H1 (cell line): ENCODE results near the gene PRR19. TPM values are rescaled to one million over a fixed set of nuclear protein-coding genes. Genes with fewer than 3 reads are reported as not detected.

ENCODE experiments used
- BRCA1 ChIP-seq: IDR thresholded peaks from 2 replicates; pipeline ENCODE4 v1.6.1; 2012; ENCODE audit warnings: low read depth, low read length, improper control_type of control experiment
- CBX5 ChIP-seq: fragments of 300-800, 300-1000 bp; sonication (generic); IDR thresholded peaks from 2 replicates; pipeline ENCODE4 v1.7.1; 2016; ENCODE audit warnings: antibody characterized with exemption, low read length, low read depth
- CHD2 ChIP-seq: IDR thresholded peaks from 2 replicates; pipeline ENCODE4 v1.6.1; 2012; ENCODE audit warnings: low read length, improper control_type of control experiment
- GTF2F1 ChIP-seq: IDR thresholded peaks from 2 replicates; pipeline ENCODE4 v1.6.1; 2012; ENCODE audit warnings: low read depth, low read length, improper control_type of control experiment, borderline replicate concordance
- HDAC6 ChIP-seq: IDR thresholded peaks from one replicate; pipeline ENCODE4 v1.7.1; 2012; ENCODE audit warnings: low read depth, mild to moderate bottlenecking, inconsistent platforms, low read length, moderate library complexity
- JUN ChIP-seq: IDR thresholded peaks from 2 replicates; pipeline ENCODE4 v1.6.1; 2011; ENCODE audit warnings: low read depth, mild to moderate bottlenecking, improper control_type of control experiment, low read length
- JUND ChIP-seq: IDR thresholded peaks from 2 replicates; pipeline ENCODE4 v1.6.1; 2011; ENCODE audit warnings: mild to moderate bottlenecking, improper control_type of control experiment, low read length
- MAFK ChIP-seq: IDR thresholded peaks from 2 replicates; pipeline ENCODE4 v1.6.1; 2012; ENCODE audit warnings: low read depth, mild to moderate bottlenecking, improper control_type of control experiment, low read length
- POLR2AphosphoS5 ChIP-seq: IDR thresholded peaks from 2 replicates; pipeline ENCODE4 v1.6.1; 2011; ENCODE audit warnings: low read depth, low read length
- RAD21 ChIP-seq, 2 experiments: IDR thresholded peaks in 1 of 2; conservative IDR thresholded peaks in 1 of 2; 2 replicates each; pipeline ENCODE4 v1.6.1; 2011; ENCODE audit warnings: low read depth in 2 of 2, low read length in 2 of 2, improper control_type of control experiment in 1 of 2, inconsistent platforms in 1 of 2, mild to moderate bottlenecking in 1 of 2, moderate library complexity in 1 of 2
- RXRA ChIP-seq: IDR thresholded peaks from 2 replicates; pipeline ENCODE4 v1.6.1; 2011; ENCODE audit warnings: low read depth, mild to moderate bottlenecking, low read length, moderate library complexity; ENCODE audit not compliant: insufficient read depth
- SP2 ChIP-seq: IDR thresholded peaks from 2 replicates; pipeline ENCODE4 v1.6.1; 2012; ENCODE audit warnings: mild to moderate bottlenecking, low read length, inconsistent platforms
- SP4 ChIP-seq: IDR thresholded peaks from 2 replicates; pipeline ENCODE4 v1.6.1; 2012; ENCODE audit warnings: low read length, inconsistent platforms
- SRF ChIP-seq: IDR thresholded peaks from 2 replicates; pipeline ENCODE4 v1.6.1; 2011; ENCODE audit warnings: mild to moderate bottlenecking, low read depth, low read length, moderate library complexity
- SUZ12 ChIP-seq: fragments of 200-600 bp; sonication (generic); IDR thresholded peaks from 2 replicates; pipeline ENCODE4 v1.6.1; 2012; ENCODE audit warnings: mild to moderate bottlenecking, inconsistent platforms, low read length, moderate library complexity, mixed read lengths
- TAF7 ChIP-seq: optimal IDR thresholded peaks from 2 replicates; pipeline ENCODE3; 2011; ENCODE audit warnings: low read depth, mild to moderate bottlenecking, inconsistent platforms, low read length, moderate library complexity, borderline replicate concordance
- ZNF274 ChIP-seq: IDR thresholded peaks from 2 replicates; pipeline ENCODE4 v1.7.0; 2012; ENCODE audit warnings: low read length, borderline replicate concordance; ENCODE audit errors: extremely low read depth
- polyA plus RNA-seq, 7 experiments: library from polyadenylated mRNA; depleted of rRNA in 3 of 7; stranded (reverse) in 5 of 7; unstranded in 2 of 7; fragments of >200 nt in 5 of 7; fragments of 200-250 nt in 2 of 7; gene quantifications; 1 replicate in 5 of 7; 2 replicates in 1 of 7; 4 replicates in 1 of 7; pipeline versions ENCODE4 v1.2.1 to v1.2.3, GENCODE V29; 2011 to 2013; ENCODE audit warnings: missing spikeins in 2 of 7, mixed read lengths in 2 of 7
- total RNA-seq: library from RNA; stranded (reverse); fragmentation: NEBNext Ultra II Directional; extraction: Animal tissue kit (Norgen Biotek cat#: 25700); gene quantifications from 2 replicates; pipeline ENCODE4 v1.2.1, GENCODE V29; 2021
- TF ChIP-seq, protein P1 (sequence below): IDR thresholded peaks from 2 replicates; pipeline ENCODE4 v1.6.1; 2012; ENCODE audit warnings: inconsistent platforms
- TF ChIP-seq, protein P2 (sequence below): IDR thresholded peaks from 2 replicates; pipeline ENCODE4 v1.6.1; 2011; ENCODE audit warnings: low read depth, mild to moderate bottlenecking, low read length; ENCODE audit not compliant: insufficient read depth
- TF ChIP-seq, protein P3 (sequence below): IDR thresholded peaks from 2 replicates; pipeline ENCODE4 v1.6.1; 2012; ENCODE audit warnings: inconsistent platforms

PRR19 gene
- total and polyA plus RNA-seq, 2 of the 8 experiments (the other 6 are each of a cell fraction or from before 2014, with no cell fraction given), result 7.2 to 7.5 TPM

DNA sequence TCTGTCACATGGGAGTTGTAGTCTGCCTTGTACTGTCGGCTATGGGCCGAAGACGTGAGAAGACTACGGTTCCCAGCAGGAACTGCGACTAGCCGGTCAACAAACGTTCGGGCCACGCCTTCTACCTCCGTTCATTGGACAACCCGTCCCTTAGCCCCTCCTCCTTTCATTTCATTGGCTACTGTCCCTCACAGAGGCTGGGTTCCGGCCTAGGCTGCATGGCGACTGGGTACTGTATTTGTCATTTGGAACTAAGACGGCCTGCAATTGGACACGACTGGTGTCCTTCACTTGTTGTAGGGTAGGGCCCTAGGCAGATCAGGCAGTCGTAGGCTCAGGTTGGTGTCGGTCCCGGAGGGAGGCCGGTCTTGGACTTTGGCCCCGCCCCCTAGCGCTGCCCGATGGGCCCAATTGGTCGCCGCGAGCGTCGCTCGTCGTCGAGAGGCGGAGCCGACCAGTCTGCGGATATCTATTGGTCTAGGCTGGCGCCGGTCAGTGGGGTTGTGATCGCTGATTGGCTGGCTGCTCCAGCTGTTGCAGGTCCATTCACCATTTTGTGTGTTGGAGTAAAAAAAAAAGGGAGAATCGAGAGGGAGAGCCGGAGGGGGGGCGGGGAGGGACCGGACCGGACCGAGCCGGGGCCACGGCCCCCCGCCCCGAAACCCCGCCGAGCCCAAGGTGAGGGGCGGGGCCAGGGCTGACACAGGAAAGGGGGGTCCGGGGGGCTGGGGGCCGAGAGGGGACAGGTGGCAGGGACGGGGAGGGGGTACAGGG lies 33.0 kb upstream of the PRR19 start, which contains the start of gene CIC (continued):
- TF ChIP-seq, protein P1, sequence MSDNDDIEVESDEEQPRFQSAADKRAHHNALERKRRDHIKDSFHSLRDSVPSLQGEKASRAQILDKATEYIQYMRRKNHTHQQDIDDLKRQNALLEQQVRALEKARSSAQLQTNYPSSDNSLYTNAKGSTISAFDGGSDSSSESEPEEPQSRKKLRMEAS, result peak; percentile 29; the same call in 1 of the 2 replicates
- TF ChIP-seq SP4 (peak; percentile 98), GTF2F1 (no peak), SUZ12 (no peak), MAFK (no peak), TAF7 (no peak), HDAC6 (no peak), JUND (no peak), BRCA1 (0 out of 2 replicates have a peak, but pooled peaks have one; percentile 19), RAD21 (IDR thresholded peaks at IDR 0.05 in 1 of 2, conservative IDR thresholded peaks at IDR 0.05 in 1 of 2; ENCODE audit: low read depth in 2 of 2, low read length in 2 of 2) (no peak), POLR2AphosphoS5 (no peak), CBX5 (no peak), RXRA (no peak), ZNF274 (no peak), SRF (no peak), CHD2 (peak; percentile 96), JUN (no peak), SP2 (peak; percentile 99)
- TF ChIP-seq, protein P2, sequence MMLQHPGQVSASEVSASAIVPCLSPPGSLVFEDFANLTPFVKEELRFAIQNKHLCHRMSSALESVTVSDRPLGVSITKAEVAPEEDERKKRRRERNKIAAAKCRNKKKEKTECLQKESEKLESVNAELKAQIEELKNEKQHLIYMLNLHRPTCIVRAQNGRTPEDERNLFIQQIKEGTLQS, result no peak
- TF ChIP-seq, protein P3, sequence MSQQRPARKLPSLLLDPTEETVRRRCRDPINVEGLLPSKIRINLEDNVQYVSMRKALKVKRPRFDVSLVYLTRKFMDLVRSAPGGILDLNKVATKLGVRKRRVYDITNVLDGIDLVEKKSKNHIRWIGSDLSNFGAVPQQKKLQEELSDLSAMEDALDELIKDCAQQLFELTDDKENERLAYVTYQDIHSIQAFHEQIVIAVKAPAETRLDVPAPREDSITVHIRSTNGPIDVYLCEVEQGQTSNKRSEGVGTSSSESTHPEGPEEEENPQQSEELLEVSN, result no peak
